NB4 (cell line): ENCODE results near the gene NCDN.

Experiments used
- DNase-seq: peaks from one replicate; pipeline ENCODE4 v3.0.0; 2010; ENCODE audit warnings: low read depth
- H3K4me3 ChIP-seq: one replicate; pipeline ENCODE4 v1.5.1; 2011; ENCODE audit warnings: mild to moderate bottlenecking, low read depth, low read length, moderate library complexity
- MAX ChIP-seq: IDR thresholded peaks from 2 replicates; pipeline ENCODE4 v1.6.1; 2011; ENCODE audit warnings: low read depth, low read length
- MYC ChIP-seq: IDR thresholded peaks from 2 replicates; pipeline ENCODE4 v1.6.1; 2011; ENCODE audit warnings: low read depth, low read length
- POLR2A ChIP-seq: IDR thresholded peaks from 2 replicates; pipeline ENCODE4 v1.6.1; 2011; ENCODE audit warnings: mild to moderate bottlenecking; ENCODE audit not compliant: insufficient read length; ENCODE audit errors: extremely low read depth
- TF ChIP-seq, protein P1 (sequence below): IDR thresholded peaks from one replicate; pipeline ENCODE4 v1.5.1; 2012; ENCODE audit warnings: low read depth, low read length

Gene NCDN

DNA sequence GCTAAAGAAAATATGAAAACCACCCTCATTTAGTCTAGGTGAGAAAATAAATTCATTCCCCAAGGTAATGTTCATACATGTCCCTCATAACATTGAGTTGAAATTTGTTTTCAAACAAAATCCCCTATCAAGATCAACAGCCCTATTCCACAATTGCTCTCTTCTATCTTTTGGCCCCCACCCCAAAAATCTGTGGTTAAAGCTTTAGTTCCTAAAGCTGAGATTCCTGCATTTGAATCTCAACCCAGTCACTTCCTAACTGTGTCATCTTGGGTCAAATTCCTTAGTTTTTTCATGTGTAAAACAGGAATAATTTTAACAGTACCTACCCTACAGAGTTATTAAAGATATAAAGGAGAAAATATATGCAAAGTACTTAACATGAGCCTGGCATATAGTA lies 22.4 kb upstream of the NCDN start:
- no peak for TF ChIP-seq MAX
- TF ChIP-seq, protein P1, sequence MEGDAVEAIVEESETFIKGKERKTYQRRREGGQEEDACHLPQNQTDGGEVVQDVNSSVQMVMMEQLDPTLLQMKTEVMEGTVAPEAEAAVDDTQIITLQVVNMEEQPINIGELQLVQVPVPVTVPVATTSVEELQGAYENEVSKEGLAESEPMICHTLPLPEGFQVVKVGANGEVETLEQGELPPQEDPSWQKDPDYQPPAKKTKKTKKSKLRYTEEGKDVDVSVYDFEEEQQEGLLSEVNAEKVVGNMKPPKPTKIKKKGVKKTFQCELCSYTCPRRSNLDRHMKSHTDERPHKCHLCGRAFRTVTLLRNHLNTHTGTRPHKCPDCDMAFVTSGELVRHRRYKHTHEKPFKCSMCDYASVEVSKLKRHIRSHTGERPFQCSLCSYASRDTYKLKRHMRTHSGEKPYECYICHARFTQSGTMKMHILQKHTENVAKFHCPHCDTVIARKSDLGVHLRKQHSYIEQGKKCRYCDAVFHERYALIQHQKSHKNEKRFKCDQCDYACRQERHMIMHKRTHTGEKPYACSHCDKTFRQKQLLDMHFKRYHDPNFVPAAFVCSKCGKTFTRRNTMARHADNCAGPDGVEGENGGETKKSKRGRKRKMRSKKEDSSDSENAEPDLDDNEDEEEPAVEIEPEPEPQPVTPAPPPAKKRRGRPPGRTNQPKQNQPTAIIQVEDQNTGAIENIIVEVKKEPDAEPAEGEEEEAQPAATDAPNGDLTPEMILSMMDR, result no peak
- H3K4me3 ChIP-seq, result no peak overlapping the region
- DNase-seq, result no peak

DNA sequence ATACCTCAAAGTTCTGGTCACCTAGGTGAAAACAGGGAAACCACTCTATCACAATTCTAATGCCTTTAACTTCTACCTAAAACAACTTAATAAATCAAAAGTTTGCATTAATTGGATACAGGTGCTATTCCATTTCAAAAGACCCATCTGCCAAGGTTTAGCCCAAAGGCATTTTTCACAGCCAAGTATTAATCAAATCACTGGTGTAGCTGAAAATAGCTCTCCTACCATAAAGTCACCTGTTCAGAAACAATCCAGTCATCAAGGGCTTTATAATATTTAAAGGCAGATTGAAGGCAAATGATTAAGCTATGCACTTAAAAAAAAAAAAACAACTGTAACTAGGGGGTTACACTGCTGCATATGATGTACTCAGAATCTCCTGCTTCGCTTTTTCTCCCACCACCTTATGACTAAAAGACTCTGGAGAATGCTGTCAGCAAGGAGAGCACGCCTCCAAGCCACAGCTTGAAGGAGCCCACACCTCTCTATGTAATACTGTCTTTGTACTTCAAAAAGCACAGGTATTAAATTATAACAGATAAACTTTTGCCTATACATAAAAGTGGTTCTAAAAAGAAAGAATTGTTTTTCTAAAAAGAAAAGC lies 20.9 kb upstream of the NCDN start:
- TF ChIP-seq POLR2A (no peak), MYC (no peak), MAX (no peak)
- TF ChIP-seq, protein P1, result no peak
- no peak for DNase-seq
- no peak overlapping the region for H3K4me3 ChIP-seq

GRCh38 chr1:35537806-35538205 lies 19.8 kb upstream of the NCDN start:
- no peak for DNase-seq
- TF ChIP-seq, protein P1, result no peak
- no peak for TF ChIP-seq POLR2A
- TF ChIP-seq MAX, result no peak
- no peak for TF ChIP-seq MYC
- H3K4me3 ChIP-seq, result no peak overlapping the region

DNA sequence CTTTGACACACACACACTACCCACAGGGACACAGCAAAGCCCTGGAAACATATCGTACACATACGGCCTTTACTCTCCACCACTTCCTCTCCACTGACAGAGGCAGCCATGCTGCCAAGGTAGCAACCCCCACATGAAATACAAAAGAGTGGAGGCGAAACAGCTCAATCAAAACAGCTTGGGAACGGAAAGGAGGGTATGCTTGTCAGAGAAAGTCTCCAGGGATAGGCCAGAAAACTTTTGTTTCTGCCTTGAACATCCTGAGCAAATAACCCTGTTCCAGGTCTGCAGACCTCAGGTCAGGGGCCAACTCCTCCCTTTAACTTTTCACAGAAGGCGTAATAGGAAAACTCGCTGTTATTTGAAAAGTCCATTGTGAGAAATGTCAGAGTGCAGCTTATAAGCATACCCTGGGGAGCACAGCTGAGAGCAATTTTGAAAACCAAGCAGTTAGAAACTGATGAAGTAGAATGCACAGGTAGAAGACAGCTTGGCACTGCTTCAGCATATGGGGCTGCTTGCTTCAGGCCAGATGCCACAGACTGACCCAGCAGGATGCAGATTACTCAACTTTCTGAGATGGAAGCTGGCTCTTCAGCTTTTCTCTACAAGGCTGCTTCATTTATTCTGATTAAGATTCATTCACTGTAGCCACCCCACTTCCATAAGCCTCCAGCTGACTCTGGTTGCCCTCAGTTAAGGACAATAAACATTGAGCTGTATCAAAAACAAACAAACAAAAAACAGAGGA lies 18.4 kb upstream of the NCDN start:
- TF ChIP-seq MYC (no peak), MAX (no peak), POLR2A (no peak)
- TF ChIP-seq, protein P1, result no peak
- peak; percentile 31 for DNase-seq
- H3K4me3 ChIP-seq, result no peak overlapping the region

- TF ChIP-seq MAX (no peak), MYC (no peak), POLR2A (no peak)
- TF ChIP-seq, protein P1, result no peak
- no peak overlapping the region for H3K4me3 ChIP-seq
- peak; percentile 9 for DNase-seq
Measured at GRCh38 chr1:35539824-35540261, 17.8 kb upstream of the NCDN start.
